OCI-LY1 (cell line): ENCODE results near the gene ENDOV.

Experiments used
- CTCF ChIP-seq: fragments of 200-600 bp; sonication (generic), shearing (Covaris generic); IDR thresholded peaks from 2 replicates; pipeline ENCODE4 v1.5.1; 2017; ENCODE audit warnings: mild to moderate bottlenecking, antibody characterized with exemption, low read length, moderate library complexity, mixed read lengths
- EZH2 ChIP-seq: fragments of 200-600 bp; sonication (generic), shearing (Covaris generic); IDR thresholded peaks from 2 replicates; pipeline ENCODE4 v1.8.0; 2017; ENCODE audit warnings: borderline replicate concordance, mixed run types, mild to moderate bottlenecking, antibody characterized with exemption, low read length, moderate library complexity, mixed read lengths

GRCh38 chr17:80464486-80464885 lies 49.5 kb downstream of the ENDOV start:
- TF ChIP-seq CTCF (no peak), EZH2 (no peak)
